HEK293 (cell line): ENCODE measurements around the gene MTX1.

Experiments used
- CTCF ChIA-PET: fragments of 350-600 bp; formaldehyde crosslinking; extraction: SDS; loops from one replicate; lab custom pipeline; 2021; ENCODE audit warnings: antibody characterized with exemption; lab: Yijun Ruan, JAX
- POLR2A ChIA-PET: fragments of 300-600 bp; formaldehyde crosslinking; extraction: SDS; loops from one replicate; lab custom pipeline; 2020; ENCODE audit warnings: antibody characterized with exemption, inconsistent platforms; lab: Yijun Ruan, JAX
- H3K27ac ChIP-seq: fragments of 200-500 bp; sonication (Bioruptor generic); 2 replicates; pipeline ENCODE4 v1.5.1; 2014; ENCODE audit warnings: low read depth, low read length, control low read depth, inconsistent platforms; ENCODE audit errors: extremely low read depth
- H3K36me3 ChIP-seq, 2 experiments: fragments of 200-500 bp in 1 of 2; sonication (Bioruptor generic) in 1 of 2; 1 replicate in 1 of 2; 2 replicates in 1 of 2; pipeline ENCODE4 v1.5.1; 2014 to 2017; ENCODE audit warnings: inconsistent platforms in 2 of 2, low read length in 2 of 2; ENCODE audit not compliant: control insufficient read depth in 2 of 2, insufficient read depth in 1 of 2
- H3K4me1 ChIP-seq: fragments of 200-500 bp; sonication (Bioruptor generic); 2 replicates; pipeline ENCODE4 v1.5.1; 2014; ENCODE audit warnings: mild to moderate bottlenecking, low read length, inconsistent platforms; ENCODE audit not compliant: control insufficient read depth, insufficient read depth
- H3K4me3 ChIP-seq: 2 replicates; pipeline ENCODE4 v1.5.1; 2011; ENCODE audit warnings: low read depth, mild to moderate bottlenecking, control low read depth, low read length, moderate library complexity
- H3K9me3 ChIP-seq: fragments of 200-500 bp; sonication (Bioruptor generic); 2 replicates; pipeline ENCODE4 v1.5.1; 2014; ENCODE audit warnings: low read depth, low read length, inconsistent platforms; ENCODE audit not compliant: control insufficient read depth, insufficient read depth
- ATF2 ChIP-seq: fragments of 450-650 bp; formaldehyde crosslinking; IDR thresholded peaks from 2 replicates; pipeline ENCODE4 v1.5.1; 2016; ENCODE audit warnings: missing biosample characterization, missing genetic modification characterization, low read depth
- HIC1 ChIP-seq: fragments of 450-650 bp; formaldehyde crosslinking; IDR thresholded peaks from 2 replicates; pipeline ENCODE4 v1.5.1; 2016; ENCODE audit warnings: missing biosample characterization, missing genetic modification characterization
- INSM2 ChIP-seq: fragments of 450-650 bp; formaldehyde crosslinking; IDR thresholded peaks from 2 replicates; pipeline ENCODE4 v1.5.1; 2016; ENCODE audit warnings: missing biosample characterization, missing genetic modification characterization
- KLF17 ChIP-seq: fragments of 450-650 bp; formaldehyde crosslinking; IDR thresholded peaks from 2 replicates; pipeline ENCODE4 v1.5.1; 2016; ENCODE audit warnings: missing biosample characterization, missing genetic modification characterization
- SP7 ChIP-seq: fragments of 450-650 bp; formaldehyde crosslinking; IDR thresholded peaks from 2 replicates; pipeline ENCODE4 v1.5.1; 2016; ENCODE audit warnings: missing biosample characterization, missing genetic modification characterization
- YY2 ChIP-seq: fragments of 450-650 bp; formaldehyde crosslinking; IDR thresholded peaks from 2 replicates; pipeline ENCODE4 v1.5.1; 2016; ENCODE audit warnings: missing biosample characterization, missing genetic modification characterization
- ZBTB10 ChIP-seq: fragments of 450-650 bp; formaldehyde crosslinking; IDR thresholded peaks from 2 replicates; pipeline ENCODE4 v1.5.1; 2016; ENCODE audit warnings: missing biosample characterization, missing genetic modification characterization
- ZNF121 ChIP-seq: fragments of 450-650 bp; formaldehyde crosslinking; IDR thresholded peaks from 2 replicates; pipeline ENCODE4 v1.5.1; 2016; ENCODE audit warnings: missing biosample characterization, missing genetic modification characterization
- ZNF138 ChIP-seq: fragments of 450-650 bp; formaldehyde crosslinking; IDR thresholded peaks from 2 replicates; pipeline ENCODE4 v1.5.1; 2016; ENCODE audit warnings: missing biosample characterization, missing genetic modification characterization, borderline replicate concordance
- ZNF148 ChIP-seq: fragments of 450-650 bp; formaldehyde crosslinking; IDR thresholded peaks from 2 replicates; pipeline ENCODE4 v1.5.0; 2017; ENCODE audit warnings: missing biosample characterization, missing genetic modification characterization, borderline replicate concordance
- ZNF155 ChIP-seq: fragments of 450-650 bp; formaldehyde crosslinking; IDR thresholded peaks from 2 replicates; pipeline ENCODE4 v1.5.1; 2016; ENCODE audit warnings: missing biosample characterization, missing genetic modification characterization
- ZNF19 ChIP-seq: fragments of 450-650 bp; formaldehyde crosslinking; IDR thresholded peaks from 2 replicates; pipeline ENCODE4; 2016; ENCODE audit warnings: missing biosample characterization, missing genetic modification characterization, low read depth
- ZNF223 ChIP-seq: fragments of 450-650 bp; formaldehyde crosslinking; IDR thresholded peaks from 2 replicates; pipeline ENCODE4 v1.5.1; 2016; ENCODE audit warnings: missing biosample characterization, missing genetic modification characterization
- ZNF24 ChIP-seq: fragments of 450-650 bp; formaldehyde crosslinking; IDR thresholded peaks from 2 replicates; pipeline ENCODE4 v1.5.1; 2016; ENCODE audit warnings: missing biosample characterization, missing genetic modification characterization
- ZNF311 ChIP-seq: fragments of 450-650 bp; formaldehyde crosslinking; IDR thresholded peaks from 2 replicates; pipeline ENCODE4 v1.5.1; 2017; ENCODE audit warnings: missing biosample characterization, missing genetic modification characterization, borderline replicate concordance
- ZNF48 ChIP-seq: fragments of 450-650 bp; formaldehyde crosslinking; IDR thresholded peaks from 2 replicates; pipeline ENCODE4 v1.5.1; 2016; ENCODE audit warnings: missing biosample characterization, missing genetic modification characterization
- ZNF629 ChIP-seq: fragments of 450-650 bp; formaldehyde crosslinking; IDR thresholded peaks from 2 replicates; pipeline ENCODE4 v1.5.1; 2017; ENCODE audit warnings: missing biosample characterization, missing genetic modification characterization

The MTX1 gene

GRCh38 chr1:155185783-155186066 is 22.8 kb upstream of the MTX1 start:
- TF ChIP-seq ZBTB10 (tag by site-specific recombination), result no peak
- no peak for TF ChIP-seq ZNF148 (tag by site-specific recombination)
- TF ChIP-seq ATF2 (tag by site-specific recombination), result no peak
- TF ChIP-seq KLF17 (tag by site-specific recombination), result no peak
- no peak for TF ChIP-seq YY2 (tag by site-specific recombination)
- no peak for TF ChIP-seq ZNF24
- no peak for TF ChIP-seq ZNF48 (tag by site-specific recombination)
- no peak for TF ChIP-seq ZNF629 (tag by site-specific recombination)
- no peak for TF ChIP-seq INSM2 (tag by site-specific recombination)
- no peak for TF ChIP-seq ZNF19 (tag by site-specific recombination)
- no peak for TF ChIP-seq SP7
- TF ChIP-seq ZNF311 (tag by site-specific recombination), result no peak
- no peak for TF ChIP-seq HIC1 (tag by site-specific recombination)
- no peak for TF ChIP-seq ZNF223
- no peak for TF ChIP-seq ZNF138 (tag by site-specific recombination)
- TF ChIP-seq ZNF121 (tag by site-specific recombination), result no peak
- no peak for TF ChIP-seq ZNF155
- H3K4me1 ChIP-seq, result no peaks in the 10 kb centered on the region
- no peaks in the 10 kb centered on the region for H3K36me3 ChIP-seq
- no peaks in the 10 kb centered on the region for H3K9me3 ChIP-seq
- POLR2A ChIA-PET, result no interaction called here
- CTCF ChIA-PET, result interaction anchor here (1.0 to 4.4 kb wide), 3 partner anchors 8 to 21 kb away, joined by 4 to 15 read pairs (median 4); partner anchors contain the start of gene KRTCAP2
- no peak overlapping the region for H3K4me3 ChIP-seq
- no peak overlapping the region for H3K27ac ChIP-seq
